HG02943 (cell line): Measurements from ENCODE around the gene MPP3.

Source experiments
- ATAC-seq: cut with Tn5 transposase; IDR thresholded peaks from one replicate; pipeline ENCODE4 v1.9.1; 2021; ENCODE audit warnings: mild to moderate bottlenecking, low read depth, moderate library complexity; ENCODE audit not compliant: unreplicated experiment

MPP3 gene

DNA sequence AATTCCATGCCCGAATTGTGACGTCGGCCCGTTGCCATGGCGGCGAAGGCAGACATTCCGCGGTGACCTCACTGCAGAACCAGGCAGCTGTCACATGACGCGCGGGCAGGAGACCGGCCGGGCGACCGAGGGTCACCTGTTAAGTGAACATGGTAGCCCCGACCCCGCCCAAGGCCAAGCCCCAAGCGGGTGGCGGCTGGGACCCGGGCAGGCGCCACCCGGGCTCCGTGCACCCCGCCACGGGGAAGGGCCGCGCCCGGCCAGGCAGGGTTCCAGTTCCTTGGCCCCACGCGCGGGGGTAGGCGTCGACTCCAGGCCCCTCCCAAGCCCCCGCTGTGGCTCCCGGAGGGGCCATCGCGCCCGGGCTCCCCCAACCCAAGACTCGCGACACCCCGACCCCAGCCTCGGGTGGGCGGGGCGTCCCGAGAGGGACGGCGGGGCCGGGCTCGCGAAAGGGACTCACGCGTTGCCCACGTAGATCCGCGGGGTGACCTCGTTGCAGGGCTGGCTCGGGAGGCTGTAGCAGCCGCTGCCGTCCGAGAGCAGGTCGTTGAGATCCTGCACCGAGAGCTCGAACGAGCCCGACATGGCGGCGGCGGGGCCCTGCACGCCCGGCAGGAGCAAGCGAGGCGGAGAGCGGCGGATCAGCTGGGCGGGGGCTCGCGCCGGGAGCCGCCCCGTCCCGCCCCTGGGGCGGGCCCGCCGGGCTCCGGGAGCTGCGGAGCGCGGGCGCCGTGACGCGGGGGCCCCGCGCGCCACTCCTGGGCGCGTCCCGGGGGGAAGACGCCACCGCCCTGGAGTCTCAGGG, 54.4 kb downstream of the MPP3 start, which contains the start of gene DUSP3:
TSS of gene DUSP3 (minus strand) at position 641 of the 808 bp plus-strand sequence. CDS start at position 588, 53 bp downstream.
- ATAC-seq = no peak

DNA sequence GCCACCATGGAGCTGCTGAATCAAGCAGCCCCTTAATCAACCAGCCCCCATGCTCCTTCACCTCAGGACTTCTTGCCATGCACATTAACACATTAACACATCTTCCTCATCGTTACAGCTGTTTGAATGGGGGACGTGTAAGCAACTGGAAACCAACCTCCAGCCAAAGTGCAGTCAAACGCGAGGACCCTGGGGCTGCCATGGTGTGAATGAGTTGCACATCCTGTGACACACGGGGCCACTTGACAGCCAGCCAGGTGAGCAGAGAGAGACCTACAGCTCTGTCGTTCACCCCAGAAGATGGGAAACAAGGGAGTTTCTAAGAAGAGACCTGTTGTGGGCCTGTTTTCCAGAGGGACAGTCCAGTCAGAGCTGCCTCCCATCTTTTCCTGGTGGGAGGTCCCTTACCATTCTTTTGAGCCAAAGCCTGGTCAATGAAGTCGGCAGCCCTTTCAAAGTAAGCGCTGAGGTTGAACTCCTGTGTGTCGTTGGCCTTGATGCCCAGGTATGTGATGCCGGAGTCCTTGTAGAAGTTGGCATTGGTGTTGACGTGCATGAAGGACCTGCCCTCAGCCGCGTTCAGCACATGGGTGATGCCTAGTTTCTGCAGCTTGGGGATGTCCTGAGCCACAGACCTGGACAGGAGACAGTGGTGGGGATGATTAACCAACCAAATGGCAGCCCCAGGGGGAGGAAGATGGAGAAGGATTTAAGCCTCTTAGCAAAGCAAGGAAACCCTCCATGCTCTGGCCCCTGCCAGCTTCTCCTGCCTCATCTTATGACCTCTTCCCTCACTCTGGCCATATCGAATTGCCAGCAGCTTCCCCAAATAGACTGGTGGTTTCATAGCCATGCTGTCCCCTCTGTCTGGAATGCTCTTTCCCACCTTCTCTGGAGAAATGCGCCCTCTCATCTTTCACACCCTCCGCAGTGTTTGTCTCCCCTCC, 58.4 kb downstream of the MPP3 start:
- ATAC-seq = no peak

DNA sequence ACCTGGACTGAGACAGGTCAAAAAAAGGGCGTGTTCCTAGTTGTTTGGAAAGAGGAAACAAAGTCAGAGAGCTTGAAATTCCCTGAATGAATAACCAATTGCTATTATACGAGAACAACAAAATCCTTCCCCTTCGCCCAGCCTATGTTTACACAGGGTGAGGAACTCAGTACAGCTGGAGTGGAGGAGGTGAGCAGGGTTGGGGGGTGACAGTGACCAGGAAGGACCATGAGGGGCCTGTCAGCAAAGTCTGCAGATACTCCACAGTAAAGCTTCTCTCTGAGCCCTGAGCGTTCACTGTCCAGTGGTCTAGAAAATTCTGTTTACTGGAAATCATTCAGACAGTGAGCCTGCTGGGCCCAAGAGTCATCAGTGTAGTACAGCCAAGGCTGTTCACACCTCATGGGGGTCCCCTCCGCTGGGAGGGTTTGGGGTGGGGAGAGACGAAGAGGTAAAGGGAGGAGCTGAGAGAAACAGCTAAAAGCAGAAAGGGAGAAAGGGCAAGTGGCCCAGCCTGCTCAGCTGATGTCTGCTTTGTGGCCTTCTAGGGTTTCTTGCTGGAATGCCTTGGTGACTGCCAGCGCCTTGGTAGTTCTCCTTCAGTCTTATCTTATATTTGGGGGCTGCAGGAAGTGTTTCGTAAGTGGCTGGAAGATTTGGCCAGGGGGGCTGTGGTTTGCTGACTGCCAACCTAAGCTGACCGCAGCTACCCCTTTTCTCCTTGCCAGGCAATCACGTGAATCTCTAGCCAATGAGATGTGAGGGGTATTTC, 59.9 kb downstream of the MPP3 start:
- no peak for ATAC-seq

DNA sequence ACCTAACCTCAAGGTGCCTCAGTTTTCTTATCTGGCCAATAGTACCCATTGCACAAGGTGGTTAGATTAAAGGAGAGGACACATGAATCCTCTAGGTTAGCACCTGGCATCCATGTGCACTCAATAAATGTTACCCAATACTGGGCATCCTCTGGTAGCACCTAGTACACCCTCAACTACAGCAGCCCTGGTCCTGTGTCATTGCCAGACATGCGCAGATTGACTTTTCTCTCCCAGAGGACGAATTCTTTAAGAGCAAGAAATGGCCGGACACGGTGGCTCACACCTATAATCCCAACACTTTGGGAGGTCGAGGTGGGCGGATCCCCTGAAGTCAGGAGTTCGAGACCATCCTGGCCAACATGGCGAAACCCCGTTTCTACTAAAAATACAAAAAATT, 61.5 kb downstream of the MPP3 start:
- ATAC-seq = no peak

GRCh38 chr17:43770957-43771356, 62.0 kb downstream of the MPP3 start:
- ATAC-seq = no peak

- no peak for ATAC-seq
Measured at GRCh38 chr17:43769859-43770258, 63.1 kb downstream of the MPP3 start.

DNA sequence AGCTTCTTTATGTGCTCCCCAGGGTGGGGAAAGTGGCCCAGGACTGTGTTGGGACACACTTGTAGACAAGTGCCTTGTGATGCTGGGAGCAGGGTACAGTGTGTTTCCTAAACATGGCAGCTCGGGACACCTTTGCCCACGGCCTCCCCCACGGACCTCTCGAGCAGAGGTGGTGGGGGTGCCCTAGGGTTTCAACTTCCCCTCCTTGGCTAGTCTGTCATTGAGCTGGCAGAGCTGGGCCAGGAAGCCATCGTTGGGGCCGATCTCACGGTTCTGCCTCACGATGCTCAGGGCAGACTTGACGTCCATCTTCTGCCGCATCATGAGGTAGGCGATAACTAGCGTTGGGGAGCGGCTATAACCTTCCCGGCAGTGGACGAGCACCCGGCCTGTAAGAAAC, 63.5 kb downstream of the MPP3 start:
- ATAC-seq = no peak

DNA sequence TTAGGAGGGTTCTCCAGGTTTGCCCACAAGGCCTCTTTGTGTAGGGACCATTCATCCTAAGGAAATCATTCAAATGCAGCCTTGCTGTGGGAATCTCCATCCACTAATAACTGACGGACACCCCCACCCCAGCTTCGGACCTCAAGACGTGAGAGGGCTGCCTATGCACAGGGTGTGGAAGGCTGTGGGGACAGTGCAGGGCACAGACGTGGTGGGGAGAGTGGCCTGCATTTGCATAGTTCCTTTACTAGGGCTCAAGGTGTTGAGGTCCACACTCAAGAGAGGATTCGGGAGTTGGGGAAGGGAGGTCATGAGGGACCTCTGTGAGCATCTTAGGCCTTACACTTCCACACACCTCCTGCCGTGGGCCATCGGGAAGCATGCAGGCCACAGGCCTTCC, 64.0 kb downstream of the MPP3 start:
- no peak for ATAC-seq

GRCh38 chr17:43768382-43768781, 64.6 kb downstream of the MPP3 start:
- no peak for ATAC-seq

- ATAC-seq = no peak
Measured at GRCh38 chr17:43767713-43768059, 65.3 kb downstream of the MPP3 start.

- ATAC-seq = no peak
Measured at GRCh38 chr17:43767053-43767712, 65.8 kb downstream of the MPP3 start.

DNA sequence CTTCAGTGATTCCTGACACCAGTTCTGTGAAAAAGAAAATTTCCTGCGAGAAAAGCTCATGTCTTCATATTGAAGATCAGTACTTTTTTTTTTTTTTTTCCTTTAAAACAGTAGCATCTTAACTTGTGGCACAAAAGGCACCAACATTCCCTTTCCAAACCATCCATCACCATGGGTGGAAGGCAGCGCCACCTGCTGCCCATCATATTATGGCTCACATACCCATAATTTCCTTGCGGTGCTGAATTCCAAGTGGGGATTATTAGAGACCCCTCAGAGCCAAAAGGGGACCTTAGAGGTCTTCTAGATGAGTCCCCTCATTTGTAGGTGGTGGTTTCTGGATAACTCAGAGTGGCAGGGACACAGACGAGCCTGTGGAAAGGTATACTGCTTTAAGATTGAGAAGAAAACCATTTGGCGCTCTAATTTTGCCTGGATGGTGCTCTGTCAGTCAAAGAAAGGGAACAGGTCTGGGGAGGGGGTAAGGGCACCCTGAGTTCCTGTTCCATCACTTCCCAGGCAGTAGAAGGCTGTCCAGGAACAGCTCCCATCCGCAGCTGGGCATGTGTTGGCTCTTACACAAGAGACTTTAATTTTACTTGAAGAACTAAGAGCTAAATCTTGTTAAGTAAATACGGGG, 66.4 kb downstream of the MPP3 start:
- ATAC-seq = no peak

GRCh38 chr17:43760254-43760852, 72.6 kb downstream of the MPP3 start:
- no peak for ATAC-seq

GRCh38 chr17:43759836-43760235, 73.1 kb downstream of the MPP3 start:
- no peak for ATAC-seq

- ATAC-seq = no peak
Measured at GRCh38 chr17:43758497-43759174, 74.3 kb downstream of the MPP3 start, which contains the start of gene SOST. TSS of gene SOST (minus strand) at chr17:43758791. CDS start at chr17:43758741, 50 bp downstream.

DNA sequence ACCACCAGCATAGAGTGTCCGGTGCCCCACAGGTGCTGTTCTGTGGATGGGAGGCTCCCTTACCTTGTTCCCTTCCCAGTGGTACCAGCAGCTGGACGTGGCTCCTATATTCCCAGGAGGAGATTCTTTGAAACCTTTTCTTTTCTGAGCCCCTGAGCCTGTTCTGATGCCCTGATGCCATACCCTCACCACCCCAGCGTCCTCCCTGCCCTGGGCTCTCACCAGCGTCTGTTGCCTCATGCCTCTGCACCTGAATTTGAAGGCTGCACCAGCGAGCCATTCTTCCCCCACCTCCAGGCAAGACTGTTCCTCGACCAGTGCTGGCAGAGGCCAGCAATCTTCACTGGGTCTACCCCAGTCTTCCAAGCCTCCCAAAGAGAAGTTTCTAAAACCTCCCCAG, 74.9 kb downstream of the MPP3 start:
- no peak for ATAC-seq

- ATAC-seq = no peak
Measured at GRCh38 chr17:43757171-43757660, 75.7 kb downstream of the MPP3 start.

DNA sequence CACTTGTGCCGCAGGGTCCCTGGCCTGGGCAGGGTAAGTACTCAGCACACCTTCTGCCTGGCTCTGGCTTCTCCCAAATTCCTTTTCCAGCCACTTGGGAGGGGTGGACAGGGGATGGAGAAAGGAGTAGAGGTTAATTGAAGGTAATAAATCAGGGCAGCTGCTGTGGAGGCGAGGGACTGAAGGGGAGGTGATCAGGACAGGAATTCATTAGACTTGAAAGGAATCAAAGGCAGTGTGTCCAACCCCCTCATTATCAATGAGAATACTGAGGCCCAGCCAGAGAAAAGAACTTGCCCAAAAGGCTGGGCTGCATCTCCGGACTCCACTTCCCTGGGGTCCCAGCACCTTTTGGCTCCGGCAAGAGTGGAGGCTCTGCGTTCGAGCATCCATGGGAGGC, 76.7 kb downstream of the MPP3 start:
- ATAC-seq = no peak
